Mammary microvascular endothelial cell (primary cell): Measurements from ENCODE around the gene RPP25. TPM values are rescaled to one million over a fixed set of nuclear protein-coding genes. Genes with fewer than 3 reads are reported as not detected.

Experiments used
- total RNA-seq: library from RNA; depleted of rRNA; stranded (reverse); fragments of >200 nt; gene quantifications from 2 replicates; pipeline ENCODE4 v1.2.3, GENCODE V29; 2015

RPP25 gene
- total RNA-seq, result 24.3 and 27.0 TPM in 2 replicates

GRCh38 chr15:74956648-74957475 is at the start of gene RPP25:
TSS of gene RPP25 (minus strand) at chr15:74956772. CDS start at chr15:74956583, 189 bp downstream.

DNA sequence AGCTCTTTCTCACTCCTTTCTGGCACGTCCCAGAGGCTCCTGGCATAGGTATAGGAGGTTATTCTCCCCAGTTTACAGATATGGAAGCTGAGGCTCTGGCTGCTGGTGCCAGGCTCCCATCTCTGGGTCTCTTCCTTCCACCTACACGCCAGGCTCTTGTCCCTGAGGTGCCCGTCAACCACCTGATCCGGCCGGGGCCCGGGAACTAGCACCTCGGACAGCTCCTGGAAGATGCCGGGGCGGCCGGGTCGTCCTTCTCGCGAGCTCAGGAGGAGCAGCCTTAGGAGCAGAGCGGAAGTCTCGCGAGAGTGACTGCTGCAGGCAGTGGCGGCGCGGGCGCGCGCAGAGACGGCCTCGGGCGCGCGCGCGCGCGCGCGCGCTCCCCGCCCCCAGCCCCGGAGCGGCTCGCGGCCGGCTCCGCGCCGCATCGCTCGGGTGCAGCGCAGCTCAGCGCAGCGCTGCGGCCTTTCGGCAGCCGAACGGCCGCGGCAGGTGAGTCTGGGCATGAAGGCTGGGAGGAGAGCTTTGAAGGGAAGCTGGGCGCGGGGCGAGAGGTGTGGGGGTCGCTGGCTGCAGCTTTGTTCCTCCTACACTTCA is 38.7 kb upstream of the RPP25 start, which contains the start of gene SCAMP5:
Gene SCAMP5, plus strand, starts transcription at position 382 of the 597 bp plus-strand sequence. CDS start 16,277 bp downstream, outside the sequence.

GRCh38 chr15:74937590-74938371 is 18.8 kb downstream of the RPP25 start, which contains the start of gene COX5A:
TSS of gene COX5A (minus strand) at chr15:74938073. CDS start at chr15:74938014, 59 bp downstream.

DNA sequence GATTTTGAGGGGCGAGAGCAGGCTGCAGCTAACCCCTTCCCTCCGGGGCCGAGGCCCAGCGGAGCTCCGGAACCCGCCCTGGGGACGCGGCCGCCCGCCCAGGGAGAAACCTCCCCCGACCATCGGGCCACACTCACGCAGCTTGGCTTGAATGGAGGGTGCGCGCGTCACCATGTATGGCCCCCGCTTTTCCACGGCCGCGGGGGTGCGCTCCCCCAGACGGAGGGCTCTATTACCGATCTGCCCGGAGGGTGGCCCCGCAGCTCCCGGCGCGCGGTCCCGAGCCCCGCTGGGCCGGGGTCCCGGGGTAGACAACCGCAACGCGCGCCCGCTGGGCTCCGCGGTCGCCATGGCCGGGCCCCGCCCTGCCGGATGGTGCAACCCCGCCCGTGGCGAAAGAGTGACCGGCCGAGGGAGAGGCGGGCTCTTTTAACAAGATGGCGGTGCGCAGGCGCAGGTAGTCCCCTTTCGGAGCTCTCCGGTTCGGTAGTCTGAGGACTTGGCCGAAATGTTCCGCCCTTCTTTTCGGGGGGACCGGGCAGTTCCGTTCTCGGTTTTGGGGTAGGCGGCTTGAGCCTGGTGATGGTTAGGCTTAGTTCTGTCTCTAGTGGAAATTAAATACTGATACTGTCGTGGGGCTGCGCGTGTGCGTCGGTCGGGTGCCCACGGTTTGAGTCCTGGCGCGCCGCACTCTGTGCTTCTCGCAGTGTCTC is 50.0 kb downstream of the RPP25 start, which contains the start of gene FAM219B:
Gene FAM219B, minus strand, starts transcription at position 402 of the 713 bp plus-strand sequence. Its CDS starts 51 bp downstream, at position 351.

Other genes starting within 250 kb of the RPP25 start
- 30.3 and 34.7 TPM in 2 replicates for gene CYP1A1, start 231.2 kb downstream of the RPP25 start, total RNA-seq
- gene CYP1A2, start 207.9 kb downstream of the RPP25 start, total RNA-seq, result not detected in 2 replicates
- gene CSK, start 174.7 kb downstream of the RPP25 start, total RNA-seq, result 30.0 and 30.9 TPM in 2 replicates
- not detected in 2 replicates for gene LMAN1L, start 143.9 kb downstream of the RPP25 start, total RNA-seq
- not detected in 2 replicates for gene CPLX3, start 130.1 kb downstream of the RPP25 start, total RNA-seq
- gene ULK3, start 113.6 kb downstream of the RPP25 start, total RNA-seq, result 33.4 and 36.1 TPM in 2 replicates
- gene SCAMP2, start 83.4 kb downstream of the RPP25 start, total RNA-seq, result 71.6 and 77.7 TPM in 2 replicates
- gene MPI, start 66.7 kb downstream of the RPP25 start, total RNA-seq, result 35.4 and 42.9 TPM in 2 replicates
- gene FAM219B, start 49.9 kb downstream of the RPP25 start, total RNA-seq, result 21.5 and 21.8 TPM in 2 replicates
- gene COX5A, start 18.7 kb downstream of the RPP25 start, total RNA-seq, result 199 and 206 TPM in 2 replicates
- gene SCAMP5, start 38.8 kb upstream of the RPP25 start, total RNA-seq, result 3.6 and 4.3 TPM in 2 replicates
- 19.5 and 28.9 TPM in 2 replicates for gene PPCDC, start 66.8 kb upstream of the RPP25 start, total RNA-seq
- gene C15orf39, start 245.1 kb upstream of the RPP25 start, total RNA-seq, result 15.5 and 19.8 TPM in 2 replicates